ENCODE data around the gene SH3PXD2B. TPM values are rescaled to one million over a fixed set of nuclear protein-coding genes. Genes with fewer than 3 reads are reported as not detected.

Gene SH3PXD2B
- total and polyA plus RNA-seq, 10 of the 15 experiments (the other 5 are each of a cell fraction or from before 2014, with no cell fraction given): 0.05 to 1.6 (median 0.57) TPM

- no peak for TF ChIP-seq NFYA (IDR thresholded peaks at IDR 0.05; ENCODE audit: borderline replicate concordance, low read depth, low read length)
These were observed 30.3 kb upstream of the SH3PXD2B start (continued) for GRCh38 chr5:172484664-172485063.

- TF ChIP-seq MTA2 (IDR thresholded peaks at IDR 0.05; ENCODE audit: low read depth) (no peak), JUNB (IDR thresholded peaks at IDR 0.05) (no peak), GABPA (IDR thresholded peaks at IDR 0.05; ENCODE audit: low read depth) (no peak), CBX3 (IDR thresholded peaks at IDR 0.05; ENCODE audit: borderline replicate concordance, low read depth) (no peak), SMARCA5 (IDR thresholded peaks at IDR 0.05) (no peak), SMAD5 (IDR thresholded peaks at IDR 0.05; ENCODE audit: low read depth) (no peak), STAT3 (IDR thresholded peaks at IDR 0.05; ENCODE audit: low read depth, low read length) (no peak), CHD2 (IDR thresholded peaks at IDR 0.05; ENCODE audit: borderline replicate concordance, low read depth, low read length) (no peak)
- Histone ChIP-seq H3K9me3 (replicated peaks; ENCODE audit: control insufficient read depth, insufficient read depth, low read length) (no peaks in the 10 kb centered on the region; the same call in 2 of the 3 replicates), H3K27me3 (replicated peaks in 1 of 2; ENCODE audit: control insufficient read depth in 2 of 2, insufficient read depth in 2 of 2, low read length in 1 of 2) (no peaks in the 10 kb centered on the region), H3K9ac (ENCODE audit: control insufficient read depth, insufficient read depth, low read length) (no peak overlapping the region), H3K27ac (ENCODE audit: control insufficient read depth, insufficient read depth) (no peak overlapping the region), H3K36me3 (ENCODE audit: control insufficient read depth in 2 of 2, insufficient read depth in 2 of 2, low read length in 1 of 2) (no peaks in the 10 kb centered on the region), H3K79me2 (ENCODE audit: control insufficient read depth, insufficient read depth, low read length) (no peaks in the 10 kb centered on the region), H3K4me2 (ENCODE audit: control insufficient read depth, insufficient read depth) (no peak overlapping the region), H3K4me3 (no peak overlapping the region), H2AFZ (ENCODE audit: control insufficient read depth, low read depth, low read length) (no peak overlapping the region), H4K20me1 (ENCODE audit: control insufficient read depth, insufficient read depth) (no peaks in the 10 kb centered on the region), H3K4me1 (ENCODE audit: control insufficient read depth, insufficient read depth, low read length) (no peaks in the 10 kb centered on the region)
- DNase-seq (ENCODE audit: low read depth, low spot score): no peak
- ChIA-PET CTCF (interaction anchor here (2.2 to 3.5 kb wide), 2 partner anchors 212 to 215 kb away, joined by 5 to 21 read pairs; no protein-coding TSS in a partner anchor), POLR2A (no interaction called here), RAD21 (ENCODE audit: unreplicated experiment) (interaction anchor here (1.4 kb wide), 1 partner anchor 216 kb away, joined by 4 read pairs; no protein-coding TSS in a partner anchor), SMC1A (ENCODE audit: uncharacterized antibody, unreplicated experiment) (interaction anchor here (0.7 to 3.3 kb wide), 4 partner anchors 8 to 214 kb away, joined by 3 to 12 read pairs (median 4); no protein-coding TSS in a partner anchor)
- in situ Hi-C loops (cut with MboI): no loop called here
- no peak for FAIRE-seq
- WGBS (ENCODE audit: insufficient coverage, insufficient replicate concordance, low lambda C conversion rate, missing lambda C conversion rate): 50% methylated on average over 15 of the region's 15 CpGs
- intact Hi-C loops (cut with micrococcal nuclease; ENCODE audit: unreplicated experiment): no loop called here
- no peak for ATAC-seq
- no TSS peak for BruUV-seq (replicated peaks)
These were observed 28.1 kb upstream of the SH3PXD2B start for GRCh38 chr5:172482156-172483020.

Measured in GM12878 (cell line).